Occipital lobe (tissue), 2 donors: ENCODE measurements around the gene POU2F2. TPM values are rescaled to one million over a fixed set of nuclear protein-coding genes. Genes with fewer than 3 reads are reported as not detected.
A peak's percentile ranks its signal among the peaks of the same experiment; 100 is the strongest.

Experiments
- DNase-seq: peaks from one replicate; lab custom pipeline; 2025; lab: John Stamatoyannopoulos, UW
- total RNA-seq: library from RNA; depleted of rRNA; stranded (reverse); fragments of >200 nt; gene quantifications from one replicate; pipeline ENCODE4 v1.2.3, GENCODE V29; 2014

Gene POU2F2
- total RNA-seq, 1 donor from 2014 or later: 3.0 TPM

GRCh38 chr19:42125536-42125935 lies 6.7 kb downstream of the POU2F2 start:
- no peak for DNase-seq

DNA sequence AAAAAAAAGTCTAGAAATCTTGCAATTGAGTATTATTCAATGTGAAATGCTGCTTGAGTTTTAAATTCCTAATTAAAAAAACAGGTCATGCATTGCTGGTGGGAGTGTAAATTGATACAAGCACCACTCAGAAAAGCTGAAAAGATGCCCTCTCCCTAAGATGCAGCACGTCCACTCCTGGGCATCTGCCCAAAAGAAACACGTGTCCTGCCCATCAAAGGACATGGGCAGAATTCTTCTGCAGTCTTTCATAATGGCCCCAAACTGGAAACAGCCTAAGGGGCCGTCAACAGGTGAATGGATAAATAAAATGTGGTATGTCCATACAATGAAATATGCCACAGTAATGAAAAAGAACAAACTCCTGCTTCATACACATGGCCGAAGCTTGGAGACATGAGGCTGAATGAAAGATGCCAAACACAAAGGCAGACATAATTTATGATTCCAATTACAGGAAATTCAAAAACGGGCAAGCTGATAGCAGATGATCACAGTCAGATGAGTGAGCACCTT lies 7.8 kb downstream of the POU2F2 start:
- no peak for DNase-seq

GRCh38 chr19:42123765-42124164 lies 8.5 kb downstream of the POU2F2 start:
- no peak for DNase-seq

- no peak for DNase-seq
Measured at GRCh38 chr19:42122691-42123607, 9.3 kb downstream of the POU2F2 start.

DNA sequence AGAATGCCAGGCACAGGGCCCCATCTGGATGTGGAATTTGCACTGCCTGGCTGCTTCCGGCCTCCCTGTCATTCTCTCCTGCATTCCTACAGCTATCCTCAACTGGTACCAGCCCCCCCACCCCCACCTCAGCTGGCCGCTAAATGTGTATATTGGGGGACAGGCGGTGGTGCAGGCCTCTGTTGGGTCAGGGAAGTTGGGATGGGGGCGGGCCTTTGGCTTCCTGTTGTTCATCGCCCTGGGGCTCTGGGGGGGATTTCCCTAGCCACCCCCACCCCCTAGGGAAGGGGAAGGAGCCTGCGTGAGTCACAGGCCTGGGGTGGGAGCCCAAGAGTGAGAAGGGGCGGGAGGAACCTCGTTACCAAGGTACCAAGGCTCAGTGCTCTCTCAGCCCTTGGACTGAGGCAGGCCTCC lies 10.6 kb downstream of the POU2F2 start:
- DNase-seq: no peak

DNA sequence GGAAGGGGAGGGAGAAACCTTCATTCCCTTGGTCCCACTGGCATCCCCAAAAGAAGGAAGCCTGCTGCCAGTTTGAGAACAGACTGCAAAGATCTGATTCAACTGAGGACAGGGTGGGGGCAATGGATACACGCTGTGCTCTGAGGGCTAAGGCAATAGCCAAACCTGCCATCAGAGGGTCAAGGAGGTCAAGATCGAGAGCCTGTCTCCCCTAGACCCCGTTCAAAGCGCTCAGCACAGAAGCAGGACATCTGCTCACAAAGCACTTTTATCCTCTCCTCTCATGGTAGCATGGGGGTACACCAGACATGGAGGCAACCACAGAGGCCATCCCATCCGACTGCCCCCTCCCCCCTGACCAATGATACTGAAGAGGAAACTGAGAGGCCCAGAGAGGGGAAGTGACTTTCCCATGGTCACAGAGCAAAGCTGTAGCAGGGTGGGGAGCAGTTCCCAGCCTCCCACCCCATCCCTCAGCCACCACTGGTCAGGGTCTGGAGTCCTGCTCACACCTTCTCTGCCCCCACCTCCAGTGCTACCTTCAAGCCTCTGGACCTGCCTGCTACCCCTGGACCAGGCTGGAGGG lies 11.1 kb downstream of the POU2F2 start:
- no peak for DNase-seq

DNA sequence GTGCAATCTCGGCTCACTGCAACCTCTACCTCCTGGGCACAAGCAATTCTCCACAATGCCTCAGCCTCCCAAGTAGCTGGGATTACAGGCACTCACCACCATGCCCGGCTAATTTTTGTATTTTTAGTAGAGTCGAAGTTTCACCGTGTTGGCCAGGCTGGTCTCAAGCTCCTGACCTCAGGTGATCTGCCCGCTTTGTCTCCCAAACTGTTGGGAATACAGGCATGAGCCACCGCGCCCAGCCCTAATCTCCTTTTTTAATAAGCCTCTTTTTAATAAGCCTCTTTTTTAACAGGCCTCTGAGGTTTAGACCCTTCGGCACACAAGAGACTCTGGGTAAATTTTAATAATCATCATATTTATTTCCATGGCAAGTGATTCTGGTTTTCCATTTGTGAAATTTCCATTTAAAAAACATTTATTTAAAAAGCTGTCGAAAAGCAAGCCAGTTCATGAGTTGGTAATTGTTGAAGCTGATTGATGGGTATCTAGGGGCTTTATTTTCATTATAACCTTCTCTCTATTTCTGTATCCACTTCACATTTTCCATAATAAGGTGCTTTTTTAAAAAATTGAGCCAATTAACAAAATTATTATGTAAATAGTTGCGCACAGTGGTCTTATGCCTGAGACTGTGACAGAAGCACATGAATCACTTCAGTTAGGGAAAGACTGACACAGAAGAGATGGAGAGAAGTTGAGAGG lies 11.8 kb downstream of the POU2F2 start:
- DNase-seq: no peak

DNA sequence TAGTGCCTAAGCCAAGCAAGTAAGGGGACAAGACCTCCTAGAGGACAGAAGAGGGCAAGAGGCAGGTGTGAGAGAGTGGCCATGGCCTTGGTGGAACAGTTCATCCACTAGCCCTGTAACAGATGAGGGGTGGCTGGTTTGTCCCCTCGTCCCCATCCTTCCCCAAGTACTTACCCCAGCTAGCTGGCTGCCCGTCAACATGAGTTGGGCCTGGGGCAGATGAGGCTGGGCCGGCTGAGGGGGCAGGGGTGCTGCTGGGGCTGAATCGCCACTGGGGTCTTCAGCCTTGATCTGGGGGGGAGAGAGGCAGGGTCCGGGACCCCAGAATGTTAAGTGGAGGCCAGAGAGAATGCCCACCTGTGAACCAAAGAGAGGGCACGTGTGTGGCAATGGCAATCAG lies 15.2 kb downstream of the POU2F2 start:
- no peak for DNase-seq

- no peak for DNase-seq
Measured at GRCh38 chr19:42116308-42117075, 15.8 kb downstream of the POU2F2 start.

DNA sequence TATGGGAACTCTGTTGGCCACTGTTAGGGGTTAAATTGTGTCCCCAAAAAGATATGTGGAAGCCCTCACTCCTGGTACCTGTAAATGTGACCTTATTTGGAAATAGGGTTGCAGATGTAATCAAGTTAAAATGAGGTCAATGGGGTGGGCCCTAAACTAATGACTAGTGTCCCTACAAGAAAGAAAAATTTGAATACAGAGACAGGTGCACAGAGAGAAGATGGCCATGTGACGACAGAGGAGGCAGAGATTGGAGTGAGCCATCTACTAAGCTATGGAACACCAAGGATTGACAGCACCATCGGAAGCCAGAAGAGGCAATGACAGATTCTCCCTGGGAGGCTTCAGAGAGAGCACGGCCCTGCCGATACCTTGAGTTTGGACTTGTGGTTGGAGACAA lies 16.5 kb downstream of the POU2F2 start:
- no peak for DNase-seq

- no peak for DNase-seq
Measured at GRCh38 chr19:42115219-42115618, 17.0 kb downstream of the POU2F2 start.

DNA sequence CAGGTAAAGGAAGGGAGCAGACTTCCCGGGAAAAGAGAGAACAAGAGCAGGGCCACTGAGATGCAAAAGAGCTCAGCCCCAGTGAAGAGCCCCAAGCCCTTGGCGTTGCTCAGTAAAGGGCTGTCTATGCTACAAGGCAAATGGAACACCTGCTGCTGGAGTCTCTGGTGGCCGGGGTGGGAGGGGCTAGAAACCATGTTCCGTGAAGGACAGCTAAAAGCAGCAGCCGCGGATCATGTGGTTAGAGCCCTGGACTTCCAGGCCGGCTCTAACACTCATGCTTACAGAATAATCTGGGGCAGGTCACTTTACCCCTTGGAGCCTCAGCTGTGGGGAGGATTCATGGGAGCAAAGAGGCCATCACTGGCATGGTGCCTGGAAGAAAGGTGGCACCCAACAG lies 17.8 kb downstream of the POU2F2 start:
- no peak for DNase-seq

- DNase-seq: no peak
Measured at GRCh38 chr19:42113641-42114348, 18.5 kb downstream of the POU2F2 start.

DNA sequence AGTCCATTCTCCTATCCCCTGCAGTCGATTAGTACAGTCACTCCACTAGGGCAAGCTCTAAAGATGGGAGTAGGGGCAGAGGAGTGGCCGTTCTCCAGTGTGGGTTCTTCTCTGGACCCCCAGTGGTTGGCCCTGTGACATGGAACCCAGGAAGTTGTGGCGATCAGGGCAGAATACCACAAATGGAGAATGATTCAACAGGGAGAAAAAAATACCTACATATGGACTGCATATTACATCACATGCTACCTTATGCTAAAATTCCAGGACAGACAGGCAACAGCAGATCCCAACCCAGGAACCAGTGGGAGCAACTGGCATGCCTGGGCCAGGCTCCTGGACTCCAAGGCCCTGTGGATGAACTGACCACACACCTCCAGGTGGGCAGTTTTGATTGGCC lies 20.4 kb downstream of the POU2F2 start:
- no peak for DNase-seq

- no peak for DNase-seq
Measured at GRCh38 chr19:42111384-42111783, 20.9 kb downstream of the POU2F2 start.

DNA sequence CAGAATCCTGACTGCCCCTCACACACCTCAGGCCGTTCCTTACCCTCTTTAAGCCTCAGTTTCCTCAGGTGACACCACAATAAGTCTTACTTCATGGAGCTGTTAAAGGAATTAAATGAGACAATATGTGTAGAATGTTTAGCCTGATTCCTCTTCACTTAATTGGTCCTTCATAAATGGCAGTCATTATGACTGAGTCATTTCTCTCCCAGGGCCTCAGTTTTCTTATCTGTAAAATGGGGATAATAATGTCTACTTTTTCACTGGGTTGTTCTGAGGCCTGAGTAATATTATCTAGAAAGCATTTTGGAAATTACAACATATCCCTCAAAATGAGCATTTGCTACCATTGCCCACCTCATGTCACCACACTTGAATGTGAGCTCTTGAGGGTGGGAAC lies 21.6 kb downstream of the POU2F2 start:
- DNase-seq: no peak

DNA sequence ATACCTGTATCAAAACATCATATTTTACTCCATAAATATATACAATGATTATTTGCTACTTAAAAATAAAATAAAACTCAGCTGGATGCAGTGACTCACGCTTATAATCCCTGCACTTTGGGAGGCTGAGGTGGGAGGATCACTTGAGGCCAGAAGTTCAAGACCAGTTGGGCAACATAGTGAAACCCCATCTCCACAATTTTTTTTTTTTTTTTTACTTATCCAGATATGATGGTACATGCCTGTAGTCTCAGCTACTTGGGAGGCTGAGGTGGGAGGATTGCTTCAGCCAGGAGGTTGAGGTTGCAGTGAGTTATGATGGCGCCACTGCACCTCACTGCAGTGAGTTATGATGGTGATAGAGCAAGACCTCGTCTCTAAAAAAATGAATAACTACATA lies 22.4 kb downstream of the POU2F2 start:
- no peak for DNase-seq

DNA sequence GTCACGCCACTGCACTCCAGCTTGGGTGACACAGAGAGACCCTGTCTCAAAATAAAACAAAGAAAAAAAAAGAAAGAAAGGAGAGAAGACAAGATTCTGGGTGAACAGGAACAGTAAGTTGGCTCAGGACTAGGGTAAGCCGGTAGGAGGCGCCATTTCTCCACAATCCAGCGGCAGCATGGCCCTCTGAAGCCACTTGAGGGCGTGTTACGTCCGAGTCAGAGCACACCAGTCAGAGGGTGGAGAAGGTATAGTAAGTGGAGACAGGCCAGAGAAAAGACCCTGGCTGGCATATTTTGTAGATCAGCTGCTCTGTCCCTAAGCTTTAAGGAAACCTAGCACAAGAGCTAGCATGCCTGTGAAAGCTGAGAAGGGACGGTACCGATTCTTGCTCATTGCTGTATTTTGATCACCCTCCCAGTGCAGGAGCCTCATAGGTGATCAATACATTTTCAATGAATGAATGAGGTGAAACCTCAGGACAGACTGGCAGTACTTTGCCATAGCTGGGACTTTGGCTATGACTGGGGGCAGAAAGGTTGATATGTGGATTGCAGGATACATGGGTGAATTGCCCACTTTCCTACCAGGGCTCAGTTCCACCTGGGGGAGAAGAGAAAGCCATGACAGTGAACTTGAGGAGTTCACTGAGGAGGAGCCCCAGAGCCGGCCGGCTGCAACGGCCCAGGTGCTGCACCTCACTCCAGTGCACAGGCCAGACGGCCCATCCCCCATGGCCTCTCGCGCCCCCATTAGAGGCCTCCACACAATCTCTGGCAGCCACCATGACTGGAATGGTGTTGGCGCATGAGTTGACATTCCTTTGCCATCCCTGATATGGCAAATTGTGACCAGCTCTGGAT lies 23.5 kb downstream of the POU2F2 start:
- peak; percentile 32 for DNase-seq

DNA sequence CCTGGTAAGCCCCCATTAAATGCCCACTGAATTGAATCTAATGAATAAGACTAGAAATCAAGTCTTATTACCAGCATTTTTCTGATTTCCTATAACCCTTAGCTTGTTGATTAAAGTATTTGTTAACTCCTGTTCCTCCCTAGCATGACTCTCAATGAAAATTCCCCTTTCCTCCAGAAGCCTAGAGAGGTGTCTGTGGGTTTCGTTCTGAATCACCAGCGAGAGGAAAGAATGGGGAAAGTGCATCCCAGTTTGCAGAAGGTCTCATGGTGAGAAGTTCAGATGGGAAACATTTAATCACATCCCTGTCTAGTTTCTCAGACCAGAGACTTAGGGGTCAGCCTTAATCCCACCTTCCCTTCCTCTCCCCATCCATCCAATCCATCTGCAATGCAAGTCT lies 26.9 kb downstream of the POU2F2 start:
- no peak for DNase-seq

DNA sequence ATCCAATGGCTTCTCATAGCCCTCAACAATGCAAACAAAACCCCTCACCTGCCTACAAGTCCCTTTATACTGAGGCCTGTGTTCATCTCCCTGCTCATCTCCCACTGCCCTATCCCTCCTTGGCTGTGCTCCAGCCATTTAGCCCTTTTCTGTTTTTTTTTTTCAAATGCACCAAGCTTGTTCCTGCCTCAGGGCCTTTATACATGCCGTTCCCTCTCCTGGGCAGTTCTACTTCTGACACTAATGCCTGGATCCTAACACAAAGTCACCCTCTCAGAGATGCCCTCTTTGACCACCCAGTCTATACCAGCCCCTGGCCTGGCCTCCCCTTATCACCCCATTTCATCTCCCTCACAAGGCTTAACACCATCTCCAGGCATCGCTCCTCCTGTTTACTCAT lies 29.4 kb downstream of the POU2F2 start:
- no peak for DNase-seq
